NCI-H1048 (cell line): Measurements from ENCODE around the gene WAPL.

ENCODE experiments used
- DNase-seq: peaks from one replicate; lab custom pipeline; 2025; lab: John Stamatoyannopoulos, UW

WAPL gene

DNA sequence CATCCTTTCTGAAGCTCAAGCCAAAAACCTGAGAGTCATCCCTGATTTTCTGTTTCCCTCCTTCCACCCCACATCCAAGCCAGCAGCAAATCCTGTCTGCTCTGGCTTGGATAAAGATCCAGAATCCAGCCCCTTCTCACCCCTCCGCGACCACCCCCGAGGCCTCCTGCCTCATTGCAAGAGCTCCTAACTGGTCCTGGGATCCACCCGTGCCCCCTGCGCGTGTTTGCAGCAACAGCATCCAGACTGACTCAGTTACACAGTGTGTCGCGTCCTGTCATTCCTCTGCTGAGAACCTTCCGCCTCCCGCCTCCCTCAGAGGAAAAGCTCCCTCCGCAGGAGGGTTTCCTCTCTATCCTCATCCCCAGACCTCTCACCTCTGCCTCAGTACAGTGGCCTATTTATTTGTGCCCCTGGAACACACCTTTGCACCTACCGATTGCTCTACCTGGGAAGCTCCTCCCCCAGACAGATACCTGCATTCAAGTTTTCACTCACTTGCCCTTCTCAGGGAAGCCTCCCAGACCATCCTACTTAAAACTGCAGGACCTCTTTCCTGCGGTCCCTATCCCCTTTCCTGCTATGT, 133.4 kb downstream of the WAPL start:
- no peak for DNase-seq

DNA sequence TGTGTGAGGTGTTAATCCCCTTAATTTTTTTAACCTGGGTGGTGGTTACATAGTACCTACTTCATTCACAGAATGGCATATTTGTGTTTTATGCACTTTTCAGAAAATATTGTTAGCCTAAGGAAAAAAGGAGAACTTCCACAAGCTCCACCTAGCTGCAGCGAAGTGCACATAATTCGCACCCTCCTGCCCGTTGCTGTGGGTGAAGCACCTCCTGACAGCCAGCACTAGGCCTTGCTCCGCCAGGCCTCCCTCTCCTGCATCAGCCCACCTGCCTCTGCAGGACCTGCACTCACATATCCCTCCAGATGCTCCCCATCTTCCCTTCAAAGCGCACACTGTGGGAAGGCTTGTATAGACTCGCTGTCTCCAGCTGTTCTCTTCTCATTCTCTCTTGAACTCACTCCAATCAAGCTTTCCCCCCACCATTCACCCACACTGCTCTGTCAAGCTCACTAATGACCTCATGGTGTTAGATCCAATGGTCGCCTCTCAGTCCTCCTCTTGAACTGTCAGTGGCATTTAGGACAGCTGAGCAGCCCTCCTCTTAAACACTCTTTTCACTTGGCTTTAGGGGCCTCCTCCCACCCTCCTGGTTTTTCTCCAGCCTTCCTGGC, 134.3 kb downstream of the WAPL start:
- DNase-seq = no peak

DNA sequence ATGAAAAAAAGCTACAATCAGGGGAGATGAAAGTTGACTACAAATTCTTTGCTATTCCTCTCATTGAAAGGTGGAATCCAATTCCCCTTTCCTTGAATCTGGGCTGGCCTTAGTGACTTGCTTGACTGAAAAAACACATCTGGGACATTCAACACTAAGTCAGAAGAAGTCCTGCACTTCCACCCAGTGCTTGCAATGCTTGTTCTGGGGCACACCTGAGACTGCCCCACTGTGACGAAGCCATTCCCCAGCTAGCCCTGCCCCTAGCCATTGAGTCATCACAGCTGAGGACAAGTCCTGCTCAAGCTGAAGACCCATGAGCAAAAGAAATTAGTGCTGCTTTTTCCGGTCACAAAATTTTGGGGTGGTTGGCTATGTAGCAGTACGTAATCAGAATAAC, 135.8 kb downstream of the WAPL start:
- no peak for DNase-seq
